ENCODE data around the gene NRXN3. TPM values are rescaled to one million over a fixed set of nuclear protein-coding genes. Genes with fewer than 3 reads are reported as not detected.

The NRXN3 gene
- total RNA-seq, 2 experiments from 2014 or later = not detected

GRCh38 chr14:79161571-79161970 lies 991.4 kb downstream of the NRXN3 start:
- Mint-ChIP-seq H3K36me3 (ENCODE audit: low read depth) (no peaks in the 10 kb centered on the region), H3K9me3 (peaks cover 6% of the 10 kb centered on the region), H3K4me3 (no peak overlapping the region), H3K27me3 (no peaks in the 10 kb centered on the region), H3K4me1 (no peaks in the 10 kb centered on the region), H3K27ac (no peak overlapping the region)
- ChIA-PET POLR2A (no interaction called here), CTCF (no interaction called here)
- DNase-seq = peak; percentile 9

GRCh38 chr14:79162833-79163232 lies 992.7 kb downstream of the NRXN3 start:
- Mint-ChIP-seq H3K9me3 (peaks cover 6% of the 10 kb centered on the region), H3K27me3 (no peaks in the 10 kb centered on the region), H3K27ac (no peak overlapping the region), H3K4me3 (no peak overlapping the region), H3K36me3 (ENCODE audit: low read depth) (no peaks in the 10 kb centered on the region), H3K4me1 (no peaks in the 10 kb centered on the region)
- ChIA-PET CTCF (no interaction called here), POLR2A (no interaction called here)
- no peak for DNase-seq

GRCh38 chr14:79165471-79166090 lies 995.4 kb downstream of the NRXN3 start:
- Mint-ChIP-seq H3K27me3 (no peaks in the 10 kb centered on the region), H3K9me3 (peaks cover 6% of the 10 kb centered on the region), H3K4me3 (no peak overlapping the region), H3K27ac (no peak overlapping the region), H3K36me3 (ENCODE audit: low read depth) (no peaks in the 10 kb centered on the region), H3K4me1 (no peaks in the 10 kb centered on the region)
- ChIA-PET CTCF (no interaction called here), POLR2A (no interaction called here)
- no peak for DNase-seq

- Mint-ChIP-seq H3K27ac (no peak overlapping the region), H3K4me3 (no peak overlapping the region), H3K4me1 (no peaks in the 10 kb centered on the region), H3K27me3 (no peaks in the 10 kb centered on the region), H3K9me3 (peaks cover 6% of the 10 kb centered on the region), H3K36me3 (ENCODE audit: low read depth) (no peaks in the 10 kb centered on the region)
- ChIA-PET CTCF (no interaction called here), POLR2A (no interaction called here)
- no peak for DNase-seq
Observed at GRCh38 chr14:79166171-79166570, 996.0 kb downstream of the NRXN3 start.

GRCh38 chr14:79167957-79168356 lies 997.8 kb downstream of the NRXN3 start:
- Mint-ChIP-seq H3K9me3 (no peaks in the 10 kb centered on the region), H3K36me3 (ENCODE audit: low read depth) (no peaks in the 10 kb centered on the region), H3K27ac (no peak overlapping the region), H3K4me1 (no peaks in the 10 kb centered on the region), H3K4me3 (no peak overlapping the region), H3K27me3 (no peaks in the 10 kb centered on the region)
- ChIA-PET POLR2A (no interaction called here), CTCF (no interaction called here)
- no peak for DNase-seq

- H3K36me3 Mint-ChIP-seq (ENCODE audit: low read depth) = no peaks in the 10 kb centered on the region
Observed at GRCh38 chr14:79175671-79176070, 1005.5 kb downstream of the NRXN3 start.

GRCh38 chr14:79177106-79177505 lies 1006.9 kb downstream of the NRXN3 start:
- Mint-ChIP-seq H3K4me1 (no peaks in the 10 kb centered on the region), H3K27ac (no peak overlapping the region), H3K36me3 (ENCODE audit: low read depth) (no peaks in the 10 kb centered on the region), H3K9me3 (no peaks in the 10 kb centered on the region), H3K27me3 (no peaks in the 10 kb centered on the region), H3K4me3 (no peak overlapping the region)
- POLR2A ChIA-PET = no interaction called here
- DNase-seq = no peak
- CTCF ChIA-PET = no interaction called here

More at GRCh38 chr14:79175671-79176070, 1005.5 kb downstream of the NRXN3 start:
- no peak for DNase-seq
- POLR2A ChIA-PET = no interaction called here
- Mint-ChIP-seq H3K4me1 (no peaks in the 10 kb centered on the region), H3K4me3 (no peak overlapping the region), H3K9me3 (no peaks in the 10 kb centered on the region), H3K27ac (no peak overlapping the region), H3K27me3 (no peaks in the 10 kb centered on the region)
- CTCF ChIA-PET = no interaction called here

- Mint-ChIP-seq H3K27me3 (no peaks in the 10 kb centered on the region), H3K4me3 (no peak overlapping the region), H3K36me3 (ENCODE audit: low read depth) (no peaks in the 10 kb centered on the region), H3K4me1 (no peaks in the 10 kb centered on the region), H3K27ac (no peak overlapping the region), H3K9me3 (no peaks in the 10 kb centered on the region)
- DNase-seq = no peak
- ChIA-PET POLR2A (no interaction called here), CTCF (no interaction called here)
Observed at GRCh38 chr14:79178719-79179118, 1008.5 kb downstream of the NRXN3 start.

- POLR2A ChIA-PET = no interaction called here
- Mint-ChIP-seq H3K9me3 (no peaks in the 10 kb centered on the region), H3K27me3 (no peaks in the 10 kb centered on the region), H3K36me3 (ENCODE audit: low read depth) (no peaks in the 10 kb centered on the region), H3K4me1 (no peaks in the 10 kb centered on the region), H3K4me3 (no peak overlapping the region), H3K27ac (no peak overlapping the region)
- CTCF ChIA-PET = no interaction called here
- no peak for DNase-seq
Observed at GRCh38 chr14:79179985-79180384, 1009.8 kb downstream of the NRXN3 start.

- POLR2A ChIA-PET = no interaction called here
Observed at GRCh38 chr14:79180656-79181055, 1010.5 kb downstream of the NRXN3 start.

GRCh38 chr14:79186523-79186922 lies 1016.4 kb downstream of the NRXN3 start:
- POLR2A ChIA-PET = no interaction called here
- CTCF ChIA-PET = no interaction called here

More at GRCh38 chr14:79180656-79181055, 1010.5 kb downstream of the NRXN3 start:
- no peaks in the 10 kb centered on the region for H3K36me3 Mint-ChIP-seq (ENCODE audit: low read depth)
- no peaks in the 10 kb centered on the region for H3K4me1 Mint-ChIP-seq
- CTCF ChIA-PET = no interaction called here
- no peak overlapping the region for H3K27ac Mint-ChIP-seq
- H3K9me3 Mint-ChIP-seq = no peaks in the 10 kb centered on the region
- no peak for DNase-seq
- no peaks in the 10 kb centered on the region for H3K27me3 Mint-ChIP-seq
- no peak overlapping the region for H3K4me3 Mint-ChIP-seq

GRCh38 chr14:79193689-79194477 lies 1023.7 kb downstream of the NRXN3 start:
- DNase-seq = no peak
- ChIA-PET POLR2A (no interaction called here), CTCF (interaction anchor here (1.5 kb wide), 1 partner anchor 10 kb away, joined by 3 read pairs; no protein-coding TSS in a partner anchor)
- Mint-ChIP-seq H3K36me3 (ENCODE audit: low read depth) (no peaks in the 10 kb centered on the region), H3K27ac (no peak overlapping the region), H3K4me1 (no peaks in the 10 kb centered on the region), H3K4me3 (no peak overlapping the region), H3K9me3 (no peaks in the 10 kb centered on the region), H3K27me3 (no peaks in the 10 kb centered on the region)

More at GRCh38 chr14:79186523-79186922, 1016.4 kb downstream of the NRXN3 start:
- H3K27me3 Mint-ChIP-seq = no peaks in the 10 kb centered on the region
- H3K9me3 Mint-ChIP-seq = peaks cover 5% of the 10 kb centered on the region
- no peak overlapping the region for H3K4me3 Mint-ChIP-seq
- H3K4me1 Mint-ChIP-seq = no peaks in the 10 kb centered on the region
- no peaks in the 10 kb centered on the region for H3K36me3 Mint-ChIP-seq (ENCODE audit: low read depth)
- DNase-seq = no peak
- no peak overlapping the region for H3K27ac Mint-ChIP-seq

- no peaks in the 10 kb centered on the region for H3K4me1 Mint-ChIP-seq
- ChIA-PET POLR2A (no interaction called here), CTCF (no interaction called here)
- H3K27me3 Mint-ChIP-seq = no peaks in the 10 kb centered on the region
- no peak overlapping the region for H3K4me3 Mint-ChIP-seq
- no peak overlapping the region for H3K27ac Mint-ChIP-seq
- peaks cover 2% of the 10 kb centered on the region for H3K9me3 Mint-ChIP-seq
- no peaks in the 10 kb centered on the region for H3K36me3 Mint-ChIP-seq (ENCODE audit: low read depth)
- DNase-seq = no peak
Observed at GRCh38 chr14:79196216-79196615, 1026.0 kb downstream of the NRXN3 start.

- Mint-ChIP-seq H3K27me3 (no peaks in the 10 kb centered on the region), H3K9me3 (peaks cover 2% of the 10 kb centered on the region), H3K4me3 (no peak overlapping the region), H3K4me1 (no peaks in the 10 kb centered on the region), H3K36me3 (ENCODE audit: low read depth) (no peaks in the 10 kb centered on the region), H3K27ac (no peak overlapping the region)
- CTCF ChIA-PET = no interaction called here
- POLR2A ChIA-PET = no interaction called here
- DNase-seq = no peak
Observed at GRCh38 chr14:79197516-79197915, 1027.3 kb downstream of the NRXN3 start.
